Ovary (tissue), 3 donors: ENCODE data around the gene SIL1.

ENCODE experiments used
- POLR2A ChIP-seq: fragments of 450-650 bp; IDR thresholded peaks from one replicate; pipeline ENCODE4 v1.6.1; 2017; ENCODE audit warnings: antibody characterized with exemption, mild to moderate bottlenecking, moderate library complexity
- TF ChIP-seq, protein P1 (sequence below), 3 donors: fragments of 450-650 bp in 2 of 3; fragments of 200-600 bp in 1 of 3; IDR thresholded peaks; one replicate each; pipeline versions ENCODE4 v1.5.1 to v1.8.0; 2016 to 2022; ENCODE audit warnings: antibody characterized with exemption in 3 of 3, mild to moderate bottlenecking in 1 of 3
- donor health status: DM: no; HTN: no; CAD: no.

GRCh38 chr5:139061856-139062255 is 136.3 kb downstream of the SIL1 start:
- TF ChIP-seq POLR2A = no peak
- TF ChIP-seq, protein P1, sequence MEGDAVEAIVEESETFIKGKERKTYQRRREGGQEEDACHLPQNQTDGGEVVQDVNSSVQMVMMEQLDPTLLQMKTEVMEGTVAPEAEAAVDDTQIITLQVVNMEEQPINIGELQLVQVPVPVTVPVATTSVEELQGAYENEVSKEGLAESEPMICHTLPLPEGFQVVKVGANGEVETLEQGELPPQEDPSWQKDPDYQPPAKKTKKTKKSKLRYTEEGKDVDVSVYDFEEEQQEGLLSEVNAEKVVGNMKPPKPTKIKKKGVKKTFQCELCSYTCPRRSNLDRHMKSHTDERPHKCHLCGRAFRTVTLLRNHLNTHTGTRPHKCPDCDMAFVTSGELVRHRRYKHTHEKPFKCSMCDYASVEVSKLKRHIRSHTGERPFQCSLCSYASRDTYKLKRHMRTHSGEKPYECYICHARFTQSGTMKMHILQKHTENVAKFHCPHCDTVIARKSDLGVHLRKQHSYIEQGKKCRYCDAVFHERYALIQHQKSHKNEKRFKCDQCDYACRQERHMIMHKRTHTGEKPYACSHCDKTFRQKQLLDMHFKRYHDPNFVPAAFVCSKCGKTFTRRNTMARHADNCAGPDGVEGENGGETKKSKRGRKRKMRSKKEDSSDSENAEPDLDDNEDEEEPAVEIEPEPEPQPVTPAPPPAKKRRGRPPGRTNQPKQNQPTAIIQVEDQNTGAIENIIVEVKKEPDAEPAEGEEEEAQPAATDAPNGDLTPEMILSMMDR (IDR thresholded peaks at IDR 0.05) = no peak
